ENCODE results near the gene MYH7B.

The MYH7B gene

DNA sequence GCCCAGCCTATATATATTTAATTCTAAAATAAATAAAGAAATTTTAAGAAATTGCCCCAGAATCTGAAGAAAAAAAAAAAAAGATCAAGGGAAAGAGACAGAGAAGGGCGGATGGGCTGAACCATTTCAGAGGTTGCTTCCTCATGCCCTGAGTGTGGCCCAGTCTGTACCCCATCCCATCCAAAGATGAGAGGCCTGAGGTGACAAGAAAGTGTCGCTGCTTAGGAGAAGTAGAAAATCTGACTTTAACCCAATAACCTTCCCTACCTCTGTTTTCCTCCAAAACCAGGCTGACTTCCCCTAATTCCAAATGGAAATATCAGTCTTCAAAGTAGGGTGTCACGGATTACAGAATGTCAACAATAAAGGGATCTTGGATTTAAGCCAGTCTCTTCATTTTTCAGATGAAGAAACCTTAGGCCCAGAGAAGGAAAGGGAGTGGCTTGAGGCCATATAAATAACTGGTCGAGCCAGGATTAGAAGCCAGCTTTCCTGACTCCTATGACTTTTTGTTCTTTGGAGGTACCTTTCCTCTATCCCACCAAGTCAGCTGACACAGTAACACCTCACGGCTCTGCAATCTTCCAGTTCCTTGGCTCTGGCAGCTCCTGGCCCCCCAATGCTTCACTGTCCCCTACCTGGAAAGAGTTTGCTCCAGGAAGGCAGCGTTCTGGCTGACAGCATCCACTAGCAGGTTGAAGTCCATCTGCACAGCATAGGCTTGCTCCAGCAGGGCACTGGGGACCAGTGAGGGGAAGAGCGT is 10.2 kb upstream of the MYH7B start:
- no peak for DNase-seq

DNA sequence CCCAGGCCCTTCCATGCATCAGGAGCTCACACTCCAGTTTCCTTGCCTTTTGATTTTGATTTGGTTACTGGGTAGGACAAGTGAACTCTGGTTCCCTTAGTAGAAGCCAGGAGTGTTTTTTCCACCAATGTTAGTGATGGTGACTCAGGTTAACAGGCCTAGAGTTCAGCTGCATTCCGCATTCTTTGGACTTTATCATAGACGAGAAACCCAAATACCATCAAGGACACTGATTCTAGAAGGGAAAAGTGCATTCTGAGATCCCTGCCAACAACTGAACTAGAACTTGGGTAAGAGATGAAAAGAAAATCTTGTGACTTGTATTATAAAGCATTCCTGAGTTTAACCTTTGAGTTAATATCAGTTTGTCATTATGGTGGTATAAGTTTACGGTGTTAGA is 9.0 kb upstream of the MYH7B start:
- no peak for DNase-seq

DNA sequence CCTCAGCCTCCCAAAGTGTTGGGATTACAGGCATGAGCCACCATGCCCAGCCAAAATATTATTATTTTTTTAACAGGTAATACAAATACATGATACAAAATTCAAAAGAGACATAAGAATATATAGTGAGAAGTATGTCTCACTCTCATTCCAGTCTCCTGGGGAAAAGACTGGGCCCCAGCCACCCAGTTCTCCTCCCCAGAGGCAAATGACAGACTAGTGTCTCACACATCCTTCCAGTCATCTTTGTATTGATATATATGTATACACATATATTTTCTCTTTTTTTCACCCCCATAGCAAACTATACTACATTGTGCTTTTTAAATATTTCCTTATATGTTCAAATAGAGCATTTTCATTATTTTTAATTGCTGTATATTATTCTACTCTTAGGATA is 8.3 kb upstream of the MYH7B start:
- DNase-seq: no peak

DNA sequence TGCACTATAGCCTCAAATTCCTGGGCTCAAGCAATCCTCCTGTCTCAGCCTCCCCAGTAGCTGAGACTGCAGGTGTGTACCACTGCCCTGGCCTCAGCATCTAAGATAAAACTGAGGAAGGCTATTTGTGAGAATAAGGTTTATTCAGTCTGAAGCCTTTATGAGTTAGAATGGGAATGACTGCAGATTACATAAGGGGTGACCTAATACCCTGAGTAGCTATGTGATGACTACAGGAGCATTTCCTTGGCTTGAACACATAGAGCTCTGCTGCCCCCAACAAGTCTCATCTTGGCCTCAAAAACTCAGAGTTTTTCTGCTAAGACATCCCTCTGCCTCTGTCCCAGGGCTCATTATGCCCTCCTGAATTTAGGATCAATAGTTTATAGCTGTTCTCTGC is 7.6 kb upstream of the MYH7B start:
- no peak for DNase-seq

DNA sequence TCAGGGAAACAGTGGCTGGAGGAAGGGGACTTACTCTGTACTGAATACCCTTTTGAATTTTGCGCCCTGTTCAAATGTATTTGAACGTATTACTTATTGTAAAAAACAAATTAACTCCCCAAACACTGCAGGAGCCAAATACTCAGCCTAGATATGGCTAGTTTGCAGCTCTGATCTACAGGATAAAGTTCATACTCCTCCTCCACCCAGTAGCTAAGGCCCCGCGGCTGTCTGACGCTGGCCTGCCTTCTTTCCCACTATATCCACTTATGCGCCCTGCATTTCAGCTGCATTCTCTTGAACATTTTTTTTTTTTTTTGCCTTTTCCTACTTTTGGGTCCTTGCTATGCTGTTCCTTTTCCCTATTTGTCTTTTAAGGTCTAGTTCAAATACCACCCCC is 6.5 kb upstream of the MYH7B start:
- DNase-seq: no peak

GRCh38 chr20:34951252-34951651 is 4.4 kb upstream of the MYH7B start:
- DNase-seq: no peak

DNA sequence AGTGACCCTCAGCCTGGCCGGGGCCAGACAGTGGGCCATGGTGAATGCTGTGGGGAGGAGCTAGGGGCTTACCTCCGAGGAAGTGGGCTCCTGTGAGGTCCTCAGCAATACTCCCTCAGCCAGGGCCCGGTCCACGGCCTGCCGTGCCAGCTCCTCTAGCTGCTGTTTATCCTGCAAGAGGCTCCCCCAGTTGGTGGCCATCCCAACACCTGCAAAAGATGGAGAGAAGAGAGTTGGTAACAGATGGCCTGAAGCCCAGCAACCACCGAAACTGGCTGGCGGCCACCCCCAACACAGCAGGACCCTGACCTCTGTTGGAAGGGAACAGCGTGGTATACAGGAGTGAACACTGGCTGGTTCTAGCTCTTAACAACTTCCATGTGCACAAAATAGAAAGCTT is 4.0 kb upstream of the MYH7B start:
- DNase-seq: no peak

GRCh38 chr20:34952671-34953070 is 3.0 kb upstream of the MYH7B start:
- DNase-seq: no peak

- no peak for DNase-seq
Observed at GRCh38 chr20:34953960-34954359, 1.7 kb upstream of the MYH7B start.

- no peak for DNase-seq
Observed at GRCh38 chr20:34954904-34955230, 801 bp upstream of the MYH7B start.

GRCh38 chr20:34956041-34956458 is 382 bp downstream of the MYH7B start:
- DNase-seq: no peak

DNA sequence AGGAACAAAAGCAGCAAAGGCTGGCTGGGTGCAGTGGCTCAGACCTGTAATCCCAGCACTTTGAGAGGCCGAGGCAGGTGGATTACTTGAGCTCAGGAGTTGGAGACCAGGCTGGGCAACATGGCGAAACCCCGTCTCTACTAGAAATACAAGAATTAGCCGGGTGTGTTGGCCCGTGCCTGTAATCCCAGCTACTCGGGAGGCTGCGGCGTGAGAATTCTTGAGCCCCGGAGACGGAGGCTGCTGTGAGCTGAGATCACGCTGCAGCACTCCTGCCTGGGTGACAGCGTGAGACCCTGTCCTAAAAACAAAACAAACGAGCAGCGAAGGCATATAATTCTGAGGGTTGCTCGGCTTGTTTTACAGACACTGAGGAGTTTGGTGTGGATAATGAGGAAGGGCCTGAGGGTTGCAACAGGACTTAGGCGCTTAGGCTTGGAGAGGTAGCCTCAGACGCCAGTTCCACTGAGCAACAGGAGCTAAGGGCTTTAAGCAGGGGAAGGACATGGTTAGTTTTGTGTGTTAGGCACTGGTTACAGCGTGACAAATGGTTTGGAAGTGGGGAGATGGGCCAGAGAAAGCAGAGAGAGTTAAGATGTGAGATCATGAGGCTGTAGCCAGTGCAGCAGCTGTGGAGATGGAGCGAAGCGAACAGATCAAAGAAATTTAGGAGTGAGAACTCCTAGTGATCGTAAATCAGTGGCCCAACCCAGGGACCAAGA is 1.2 kb downstream of the MYH7B start:
- no peak for DNase-seq

GRCh38 chr20:34964486-34964885 is 8.8 kb downstream of the MYH7B start:
- no peak for DNase-seq

- DNase-seq: no peak
Observed at GRCh38 chr20:34965051-34965450, 9.4 kb downstream of the MYH7B start.

GRCh38 chr20:34967421-34967820 is 11.8 kb downstream of the MYH7B start:
- DNase-seq: no peak

DNA sequence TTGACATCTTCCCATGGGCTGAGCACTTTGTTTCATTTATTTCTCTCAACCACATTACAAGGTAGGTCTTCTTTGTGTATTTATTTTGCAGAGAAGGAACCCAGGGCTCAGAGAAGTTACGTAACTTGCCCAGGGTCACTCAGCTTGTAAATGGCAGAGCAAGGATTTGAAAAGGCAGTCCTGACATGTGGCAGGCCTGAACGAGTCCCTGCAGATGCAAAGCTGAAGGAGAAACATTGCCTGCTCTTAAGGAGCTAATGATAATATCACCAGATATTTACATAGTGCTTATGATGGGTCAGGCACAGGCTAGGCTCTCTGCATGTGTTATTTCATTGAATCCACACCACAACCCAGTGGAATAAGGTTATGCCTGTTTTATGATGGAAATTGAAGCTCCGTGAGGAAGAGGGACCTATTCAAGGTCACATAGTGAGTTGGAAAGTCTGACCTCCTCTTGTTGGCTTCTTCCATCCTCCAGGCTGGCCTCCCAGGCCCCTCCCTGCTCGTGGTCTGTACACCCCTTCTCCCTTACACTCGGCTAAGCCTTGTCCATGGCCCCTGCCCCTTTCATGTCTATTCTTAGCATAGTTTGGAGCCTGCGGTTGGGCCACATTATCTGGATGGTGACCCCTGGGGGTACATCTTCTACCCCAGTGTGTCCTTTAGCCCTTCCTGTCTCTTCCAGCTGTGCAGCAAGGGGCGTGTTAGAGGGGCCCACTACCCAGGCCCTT is 12.5 kb downstream of the MYH7B start:
- no peak for DNase-seq

DNA sequence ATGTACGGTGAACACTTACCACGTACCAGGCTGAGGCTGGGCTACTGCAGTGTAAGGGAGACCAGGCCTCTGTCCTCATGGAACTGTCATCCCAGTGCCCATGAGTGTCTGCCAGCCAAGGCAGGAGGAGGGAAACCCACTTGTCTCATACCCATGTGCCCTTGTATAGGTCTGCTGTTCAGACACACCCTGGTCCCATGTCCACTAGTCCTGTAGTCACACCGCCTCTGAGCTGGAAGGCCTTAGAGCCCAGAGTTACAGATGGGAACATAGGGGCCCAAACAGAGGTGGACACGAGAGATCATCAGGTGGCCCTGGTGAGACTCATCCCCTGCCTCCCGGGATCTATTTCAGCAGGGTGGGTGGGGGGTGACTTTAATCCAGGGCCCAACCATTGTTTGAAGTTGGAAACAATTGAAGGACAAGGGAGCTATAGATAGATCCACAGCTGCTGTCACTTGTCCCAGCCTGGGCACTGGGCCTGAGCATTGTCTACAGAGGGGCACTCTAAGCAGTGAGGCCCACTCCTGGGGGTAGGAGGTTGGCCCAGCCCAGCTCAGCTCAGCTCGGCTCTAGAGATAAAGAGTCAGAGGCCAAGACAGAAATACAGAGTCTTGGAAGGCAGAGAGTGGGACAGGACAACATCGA is 14.6 kb downstream of the MYH7B start:
- DNase-seq: no peak

GRCh38 chr20:34970846-34971560 is 15.3 kb downstream of the MYH7B start:
- no peak for DNase-seq

GRCh38 chr20:34971561-34972235 is 16.0 kb downstream of the MYH7B start:
- DNase-seq: no peak

- no peak for DNase-seq
Observed at GRCh38 chr20:34974246-34974645, 18.6 kb downstream of the MYH7B start.

DNA sequence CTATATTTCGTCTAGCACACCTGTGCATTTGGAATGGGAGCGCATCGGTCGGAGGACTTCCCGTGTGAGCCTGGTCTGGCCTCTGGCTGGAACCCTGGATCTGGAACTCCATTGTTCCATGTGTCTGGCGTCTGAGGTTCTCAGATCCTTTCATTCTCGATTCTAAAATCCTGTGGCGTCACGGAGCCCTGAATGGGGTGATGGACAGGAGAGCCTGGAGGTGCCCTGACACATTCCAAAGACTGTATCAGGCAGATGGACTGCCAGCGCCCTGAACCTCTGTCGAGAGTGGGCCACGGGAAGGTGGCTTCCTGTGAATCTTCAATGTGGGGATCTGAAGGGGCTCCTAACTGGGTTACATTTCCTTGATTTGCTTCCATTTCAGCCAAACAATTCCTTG is 20.6 kb downstream of the MYH7B start:
- no peak for DNase-seq

DNA sequence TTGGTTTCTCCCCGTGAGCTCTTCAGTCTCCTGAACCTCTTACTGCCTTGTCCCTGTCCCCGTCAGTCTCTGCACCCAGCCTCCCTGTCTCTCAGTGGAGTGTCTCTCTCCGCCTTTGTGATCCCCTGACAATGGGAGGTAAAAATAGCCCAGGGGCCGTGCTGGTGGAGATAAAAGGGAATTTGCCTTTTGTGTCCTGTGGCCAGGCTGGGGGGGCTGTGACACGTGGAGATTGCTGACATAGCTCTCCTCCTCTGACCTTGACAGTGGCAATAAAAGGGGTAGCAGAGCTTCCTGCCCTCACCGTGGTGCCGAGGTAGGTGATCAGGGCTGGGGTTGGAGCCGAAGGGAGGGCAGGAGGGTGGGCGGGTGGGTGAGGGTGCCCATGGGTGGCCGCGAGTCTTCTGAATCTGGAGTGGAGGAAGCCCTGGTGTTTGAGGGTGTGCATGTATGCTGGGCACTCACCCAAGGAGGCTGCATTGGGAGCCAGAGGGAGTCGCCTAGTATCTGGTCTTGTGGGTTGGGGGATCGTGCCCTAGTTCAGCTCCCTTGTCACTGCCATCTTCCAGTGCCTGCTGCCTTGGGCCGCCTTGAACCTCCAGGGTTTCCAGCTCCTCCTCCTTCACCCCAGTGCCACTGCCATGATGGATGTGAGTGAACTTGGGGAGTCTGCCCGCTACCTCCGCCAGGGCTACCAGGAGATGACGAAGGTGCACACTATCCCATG is 21.9 kb downstream of the MYH7B start:
- DNase-seq: no peak
